CD4-positive, alpha-beta T cell (primary cell): ENCODE results near the gene ZCWPW1. TPM values are rescaled to one million over a fixed set of nuclear protein-coding genes. Genes with fewer than 3 reads are reported as not detected.

Experiments used
- ATAC-seq: fragments of 200-7000 bp; cut with Tn5 transposase; one replicate; pipeline ENCODE4 v1.10.0; 2022; ENCODE audit warnings: mild to moderate bottlenecking; ENCODE audit not compliant: poor library complexity
- CTCF ChIA-PET: fragments of 350-600 bp; sonication (Branson Sonifier 250); formaldehyde crosslinking; loops from one replicate; lab custom pipeline; 2021; ENCODE audit warnings: antibody characterized with exemption, inconsistent platforms; lab: Charles Lee
- POLR2A ChIA-PET: fragments of 350-600 bp; sonication (Branson Sonifier 250); formaldehyde crosslinking; loops from one replicate; lab custom pipeline; 2021; ENCODE audit warnings: antibody characterized with exemption, inconsistent platforms; lab: Charles Lee
- DNase-seq, 14 experiments: peaks; one replicate each; pipeline ENCODE4 v3.0.0-alpha.2; 2013 to 2020; ENCODE audit warnings: mixed read lengths in 2 of 14
- H3K27ac ChIP-seq, 2 donors: one replicate each; pipeline versions ENCODE4 v1.5.1 to v1.7.0; 2013; ENCODE audit warnings: low read length in 2 of 2, low read depth in 1 of 2, mild to moderate bottlenecking in 1 of 2
- H3K27me3 ChIP-seq, 2 experiments: 1 replicate in 1 of 2; 2 replicates in 1 of 2; pipeline versions ENCODE4 v1.6.1 to v1.7.0; 2013; ENCODE audit warnings: low read length in 2 of 2, control low read depth in 1 of 2, mild to moderate bottlenecking in 1 of 2, moderate library complexity in 1 of 2; ENCODE audit not compliant: insufficient read depth in 2 of 2, control insufficient read depth in 1 of 2
- H3K36me3 ChIP-seq: one replicate; pipeline ENCODE4 v1.6.1; 2013; ENCODE audit warnings: low read length, control low read depth; ENCODE audit not compliant: insufficient read depth
- H3K4me1 ChIP-seq: one replicate; pipeline ENCODE4 v1.6.1; 2013; ENCODE audit warnings: low read length, control low read depth; ENCODE audit not compliant: insufficient read depth
- H3K4me3 ChIP-seq: one replicate; pipeline ENCODE4 v1.5.1; 2013; ENCODE audit warnings: mild to moderate bottlenecking, low read length, moderate library complexity
- H3K9me3 ChIP-seq, 2 experiments: 1 replicate in 1 of 2; 2 replicates in 1 of 2; pipeline versions ENCODE4 v1.6.1 to v1.7.0; 2013; ENCODE audit warnings: low read length in 2 of 2, mild to moderate bottlenecking in 2 of 2, control low read depth in 1 of 2, moderate library complexity in 1 of 2; ENCODE audit not compliant: control insufficient read depth in 1 of 2, insufficient read depth in 1 of 2
- H3K27ac Mint-ChIP-seq: one replicate; pipeline ENCODE4 v1.8.0; 2020; ENCODE audit warnings: mixed read lengths
- H3K27me3 Mint-ChIP-seq: one replicate; pipeline ENCODE4 v1.8.0; 2021; ENCODE audit warnings: mixed read lengths
- H3K36me3 Mint-ChIP-seq: one replicate; pipeline ENCODE4 v1.8.0; 2021; ENCODE audit warnings: low read depth, mixed read lengths
- H3K4me1 Mint-ChIP-seq: one replicate; pipeline ENCODE4 v1.8.0; 2021; ENCODE audit warnings: low read depth, mixed read lengths
- H3K4me3 Mint-ChIP-seq: one replicate; pipeline ENCODE4 v1.8.0; 2020; ENCODE audit warnings: mild to moderate bottlenecking, mixed read lengths
- H3K9me3 Mint-ChIP-seq: one replicate; pipeline ENCODE4 v1.8.0; 2020; ENCODE audit warnings: mixed read lengths
- intact Hi-C, 2 experiments: fragments of 100-400 bp; cut with DNase I in 1 of 2; cut with micrococcal nuclease in 1 of 2; formaldehyde crosslinking; loops; one replicate each; pipeline versions ENCODE4 v1.15.1 to v1.9.0; 2023 to 2025; cut with DNase I, micrococcal nuclease
- polyA plus RNA-seq, 2 donors: library from polyadenylated mRNA; unstranded; fragments of 120-200 nt; gene quantifications; one replicate each; pipeline ENCODE4 v1.2.1, GENCODE V29; 2013
- total RNA-seq, 174 experiments: library from RNA in 2 of 174; stranded (reverse) in 2 of 174; gene quantifications; one replicate each; pipeline ENCODE4 v1.2.3 and lab custom pipeline; 2021 to 2026
- TF ChIP-seq, protein P1 (sequence below): fragments of 200-600 bp; IDR thresholded peaks from one replicate; pipeline ENCODE4 v1.8.0; 2022; ENCODE audit warnings: antibody characterized with exemption, mild to moderate bottlenecking

Gene ZCWPW1
- total RNA-seq = 1 to 10 TPM; 4.4 to 6.5 TPM
- polyA plus RNA-seq (2013, experiment 1 of 2) = 7.3 TPM
- polyA plus RNA-seq (2013, experiment 2 of 2) = 6.8 TPM
- total RNA-seq (lab: John Stamatoyannopoulos, UW) = 2.7 to 26.2 (median 9.1) reads per million in 172 experiments

DNA sequence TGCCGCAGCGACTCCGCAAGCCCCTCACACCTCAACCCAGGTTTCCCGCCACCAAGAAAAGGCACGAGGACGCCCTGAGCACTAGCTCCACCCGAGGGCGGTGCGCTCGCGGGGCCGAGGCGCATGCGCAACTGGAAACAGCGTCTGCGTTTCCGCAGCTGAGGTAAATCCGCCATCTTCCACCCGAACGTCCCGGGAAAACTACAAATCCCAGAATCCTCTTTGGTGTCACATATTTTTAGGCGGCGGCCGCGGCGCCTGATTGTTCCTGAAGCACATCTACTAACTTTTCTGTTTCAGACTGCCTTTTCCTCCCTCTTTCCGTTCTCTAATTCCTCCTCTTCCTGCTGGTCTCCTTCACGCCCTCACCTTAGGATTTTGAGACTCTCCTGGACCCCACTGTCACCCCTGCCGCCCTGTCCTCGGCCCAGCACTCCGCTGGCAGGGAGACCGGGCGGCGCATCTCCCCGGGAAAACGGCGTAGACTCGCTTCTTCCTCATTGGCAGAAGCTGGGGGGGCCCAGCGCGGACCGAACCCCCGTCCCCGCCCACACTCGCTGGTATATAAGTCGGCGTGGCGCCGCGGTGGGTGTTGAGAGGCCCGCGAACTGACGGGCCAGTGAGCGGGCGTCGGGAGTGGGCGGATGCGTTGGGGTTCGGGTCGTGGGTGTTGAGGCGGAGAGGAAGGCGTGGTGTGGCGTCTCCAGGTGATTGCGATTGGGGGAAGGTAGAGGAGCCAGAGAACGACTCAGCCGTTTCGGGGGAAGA, at the start of gene ZCWPW1:
TSS of gene ZCWPW1 (minus strand) at position 505 of the 768 bp plus-strand sequence. CDS start 8,054 bp downstream, outside the sequence.
- H3K27ac Mint-ChIP-seq = peak within 1 kb of the TSS; percentile 100
- H3K27me3 Mint-ChIP-seq = peaks cover 11% of the 10 kb centered on the region
- POLR2A ChIA-PET = interaction anchor here (0.5 to 3.9 kb wide), 59 partner anchors 8 to 1998 kb away, joined by 3 to 91 read pairs (median 6); partner anchors contain the start of genes AGFG2, AP4M1, BUD31 and CNPY4
- H3K9me3 Mint-ChIP-seq = no peaks in the 10 kb centered on the region
- TF ChIP-seq, protein P1, sequence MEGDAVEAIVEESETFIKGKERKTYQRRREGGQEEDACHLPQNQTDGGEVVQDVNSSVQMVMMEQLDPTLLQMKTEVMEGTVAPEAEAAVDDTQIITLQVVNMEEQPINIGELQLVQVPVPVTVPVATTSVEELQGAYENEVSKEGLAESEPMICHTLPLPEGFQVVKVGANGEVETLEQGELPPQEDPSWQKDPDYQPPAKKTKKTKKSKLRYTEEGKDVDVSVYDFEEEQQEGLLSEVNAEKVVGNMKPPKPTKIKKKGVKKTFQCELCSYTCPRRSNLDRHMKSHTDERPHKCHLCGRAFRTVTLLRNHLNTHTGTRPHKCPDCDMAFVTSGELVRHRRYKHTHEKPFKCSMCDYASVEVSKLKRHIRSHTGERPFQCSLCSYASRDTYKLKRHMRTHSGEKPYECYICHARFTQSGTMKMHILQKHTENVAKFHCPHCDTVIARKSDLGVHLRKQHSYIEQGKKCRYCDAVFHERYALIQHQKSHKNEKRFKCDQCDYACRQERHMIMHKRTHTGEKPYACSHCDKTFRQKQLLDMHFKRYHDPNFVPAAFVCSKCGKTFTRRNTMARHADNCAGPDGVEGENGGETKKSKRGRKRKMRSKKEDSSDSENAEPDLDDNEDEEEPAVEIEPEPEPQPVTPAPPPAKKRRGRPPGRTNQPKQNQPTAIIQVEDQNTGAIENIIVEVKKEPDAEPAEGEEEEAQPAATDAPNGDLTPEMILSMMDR = no peak
- H3K4me1 Mint-ChIP-seq = peaks cover 40% of the 10 kb centered on the region
- DNase-seq (peak; percentile 94 to 99 (median 97)), ATAC-seq (peak; percentile 61)
- Histone ChIP-seq H3K9me3 (no peaks in the 10 kb centered on the region), H3K36me3 (peaks cover 19% of the 10 kb centered on the region), H3K4me1 (peaks cover 49% of the 10 kb centered on the region), H3K4me3 (peak within 1 kb of the TSS; percentile 96), H3K27ac (peak within 1 kb of the TSS; percentile 100), H3K27me3 (no peaks in the 10 kb centered on the region)
- intact Hi-C loops = loop anchor here (1.0 to 5.0 kb wide), 4 partner anchors 8 to 511 kb away; partner anchors contain the start of genes PPP1R35 (in 1 of the 2) and TRIM4 (in 1 of the 2)
- CTCF ChIA-PET = interaction anchor here (0.8 to 1.1 kb wide), 4 partner anchors 21 to 277 kb away, joined by 3 to 4 read pairs (median 3); partner anchors contain the start of gene POP7
- H3K36me3 Mint-ChIP-seq = peaks cover 46% of the 10 kb centered on the region
- H3K4me3 Mint-ChIP-seq = peak within 1 kb of the TSS; percentile 100

DNA sequence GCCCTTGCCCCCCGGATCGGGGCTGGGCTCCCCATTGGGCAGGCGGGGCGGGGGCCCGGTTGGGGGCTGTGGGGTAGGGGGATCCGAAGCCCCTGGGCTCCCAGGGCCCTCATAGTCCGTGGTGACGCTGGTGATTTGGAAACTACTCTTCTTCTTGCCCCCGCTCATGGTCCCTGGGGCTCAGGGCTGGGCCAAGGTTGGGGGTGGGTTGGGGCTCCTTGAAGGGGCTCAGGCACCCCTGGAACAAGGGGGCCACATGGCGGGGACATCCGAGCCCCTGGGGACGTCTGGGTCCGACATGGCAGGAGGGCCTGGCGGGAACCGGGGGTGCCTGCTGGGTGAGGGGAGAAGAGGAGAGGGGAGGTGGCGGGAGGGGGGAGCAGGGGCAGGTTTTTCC, 49.4 kb upstream of the ZCWPW1 start:
- Histone ChIP-seq H3K4me1 (peaks cover 75% of the 10 kb centered on the region), H3K27ac (peak overlapping the region; percentile 72 to 73), H3K4me3 (peak overlapping the region; percentile 100), H3K27me3 (no peaks in the 10 kb centered on the region), H3K36me3 (peaks cover 44% of the 10 kb centered on the region), H3K9me3 (no peaks in the 10 kb centered on the region)
- ATAC-seq = no peak
- peak overlapping the region; percentile 73 for H3K27ac Mint-ChIP-seq
- H3K36me3 Mint-ChIP-seq = peaks cover 43% of the 10 kb centered on the region
- CTCF ChIA-PET = interaction anchor here (0.6 to 2.7 kb wide), 4 partner anchors 9 to 181 kb away, joined by 3 to 9 read pairs (median 3); partner anchors contain the start of gene FBXO24
- H3K4me3 Mint-ChIP-seq = peak overlapping the region; percentile 97
- POLR2A ChIA-PET = interaction anchor here (0.9 to 5.1 kb wide), 9 partner anchors 42 to 227 kb away, joined by 3 to 32 read pairs (median 8); partner anchors contain the start of genes AGFG2, FBXO24, LRCH4 and MEPCE
- TF ChIP-seq, protein P1 = no peak
- intact Hi-C loops = loop anchor here (2.0 to 10.0 kb wide), 4 partner anchors 41 to 377 kb away; partner anchors contain the start of genes SLC12A9 (in 2 of the 2) and PPP1R35 (in 1 of the 2)
- peak in 1 of 14 experiments; percentile 36 for DNase-seq
- peaks cover 57% of the 10 kb centered on the region for H3K4me1 Mint-ChIP-seq
- H3K27me3 Mint-ChIP-seq = no peaks in the 10 kb centered on the region
- no peaks in the 10 kb centered on the region for H3K9me3 Mint-ChIP-seq
